NCI-H1092 treated with DMSO at 0.1 percent for 48 hours (cell line): ENCODE data around the gene KIF12.
"Not testable (repeated sequence)": the region's sequence is repeated elsewhere in the genome, so short reads cannot be mapped to it uniquely, and the experiment has no call there.

Source experiments
- DNase-seq: peaks from one replicate; lab custom pipeline; 2025; lab: John Stamatoyannopoulos, UW

The KIF12 gene

GRCh38 chr9:114084282-114085073, 14.6 kb downstream of the KIF12 start:
- no peak for DNase-seq

DNA sequence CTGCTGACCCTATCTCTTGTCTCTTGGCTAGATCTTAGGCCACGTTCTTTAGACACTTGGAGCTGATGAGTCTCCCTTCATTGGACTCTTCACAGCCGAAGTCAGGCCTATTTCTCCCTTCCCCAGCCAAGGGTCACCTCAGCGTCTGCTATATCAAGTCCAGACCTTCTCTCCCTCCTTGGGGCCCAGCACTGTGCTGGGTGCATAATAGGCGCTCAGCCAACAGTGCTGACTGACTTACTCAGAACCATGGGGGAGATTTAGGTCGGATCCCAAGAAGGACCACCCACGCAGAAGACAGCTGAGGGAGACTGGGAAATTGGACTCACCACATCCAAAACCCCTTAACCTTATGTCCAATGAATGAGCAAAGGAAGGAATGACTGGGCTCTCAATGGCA, 15.4 kb downstream of the KIF12 start:
- no peak for DNase-seq

GRCh38 chr9:114082763-114083412, 16.2 kb downstream of the KIF12 start:
- DNase-seq: not testable (repeated sequence)

- DNase-seq: peak; percentile 75
Observed at GRCh38 chr9:114082017-114082762, 16.9 kb downstream of the KIF12 start.

DNA sequence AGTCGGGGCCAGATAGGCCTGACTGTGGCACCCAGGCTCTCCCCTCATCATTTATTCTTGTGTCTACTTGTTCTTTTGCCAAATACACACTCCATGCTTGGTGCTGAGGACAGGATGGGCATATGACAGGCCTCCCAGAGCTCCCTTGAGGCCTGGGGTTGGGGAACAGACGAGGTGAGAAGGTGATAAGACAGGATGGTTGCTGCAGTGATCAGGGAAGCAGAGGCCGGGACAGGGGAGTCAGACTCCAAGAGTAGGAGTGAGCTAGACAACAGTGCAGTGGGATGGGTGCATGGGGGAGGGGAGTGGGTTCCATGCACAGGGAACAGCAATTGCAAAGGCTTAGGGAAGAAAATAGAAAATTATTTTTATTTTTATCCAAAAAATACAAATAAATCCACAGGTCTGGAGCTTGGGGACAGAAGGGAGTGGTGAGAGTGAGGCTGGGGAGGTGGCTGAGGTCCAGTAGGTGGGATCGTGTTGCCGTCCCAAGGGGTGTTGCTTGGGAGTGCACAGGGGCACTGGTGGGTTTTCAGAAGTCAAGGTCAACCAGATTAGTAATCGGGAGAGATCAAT, 17.6 kb downstream of the KIF12 start:
- DNase-seq: no peak

- DNase-seq: no peak
Observed at GRCh38 chr9:114080773-114081440, 18.2 kb downstream of the KIF12 start.

GRCh38 chr9:114080195-114080772, 18.8 kb downstream of the KIF12 start:
- DNase-seq: no peak

DNA sequence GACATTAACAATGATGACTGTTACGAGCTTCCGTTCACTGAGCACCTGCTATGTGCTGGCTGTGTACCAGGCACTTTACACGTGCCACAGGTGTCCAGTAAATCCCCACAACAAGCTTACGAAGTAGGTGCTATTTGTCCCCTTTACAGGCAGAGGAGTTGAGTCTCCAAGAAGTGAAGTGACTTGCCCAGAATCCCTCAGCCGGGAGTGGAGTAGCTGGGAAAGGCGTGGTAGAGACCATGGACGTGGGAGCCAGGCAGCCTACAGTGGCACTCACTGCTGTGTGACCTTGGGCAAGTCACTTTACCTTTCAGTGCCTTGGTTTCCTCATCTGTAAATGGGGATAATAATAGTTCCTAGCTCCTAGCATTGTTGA, 20.3 kb downstream of the KIF12 start:
- no peak for DNase-seq

DNA sequence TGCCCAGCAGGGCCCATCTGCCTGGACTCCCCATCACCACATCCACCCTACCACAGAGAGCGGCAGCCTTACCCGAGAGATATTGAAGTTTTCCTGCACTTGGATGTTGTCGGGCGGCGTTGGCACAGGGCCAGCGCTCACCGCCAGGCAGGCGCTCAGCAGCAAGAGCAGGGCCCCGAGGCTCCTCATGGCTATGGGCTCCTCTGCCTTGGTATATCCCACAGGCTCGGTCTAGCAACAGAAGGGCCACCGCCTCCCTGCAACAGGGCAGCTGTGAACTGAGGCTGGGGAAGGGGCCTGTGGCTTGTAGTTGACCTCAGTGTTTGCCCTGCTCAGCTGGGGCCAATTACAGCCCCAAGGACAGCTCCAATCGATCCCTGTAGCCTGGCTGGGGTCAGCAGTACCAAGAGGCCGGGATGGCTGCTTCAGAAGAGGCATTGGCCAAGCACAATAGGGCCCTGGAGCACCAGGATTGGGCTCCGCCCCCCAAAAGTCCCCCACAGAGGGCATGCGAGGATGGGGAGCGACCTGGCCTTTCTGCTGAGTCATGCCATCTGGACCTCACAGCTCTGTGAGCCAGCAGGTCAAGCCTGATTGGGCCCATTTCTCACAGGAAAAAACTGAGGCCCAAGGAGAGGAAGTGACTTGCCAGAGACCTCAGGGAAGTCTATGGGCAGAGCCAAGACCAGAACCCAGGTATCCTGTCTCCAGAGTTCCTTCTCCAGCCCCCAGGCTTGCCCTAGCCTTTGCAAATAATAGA, 20.9 kb downstream of the KIF12 start, which contains the start of gene AMBP:
AMBP (minus strand) TSS at position 280 of the 760 bp plus-strand sequence; CDS start at position 189, 91 bp downstream.
- no peak for DNase-seq

- DNase-seq: no peak
Observed at GRCh38 chr9:114077162-114077837, 21.8 kb downstream of the KIF12 start.

- DNase-seq: no peak
Observed at GRCh38 chr9:114076237-114077161, 22.6 kb downstream of the KIF12 start.

GRCh38 chr9:114075602-114076001, 23.5 kb downstream of the KIF12 start:
- DNase-seq: no peak

DNA sequence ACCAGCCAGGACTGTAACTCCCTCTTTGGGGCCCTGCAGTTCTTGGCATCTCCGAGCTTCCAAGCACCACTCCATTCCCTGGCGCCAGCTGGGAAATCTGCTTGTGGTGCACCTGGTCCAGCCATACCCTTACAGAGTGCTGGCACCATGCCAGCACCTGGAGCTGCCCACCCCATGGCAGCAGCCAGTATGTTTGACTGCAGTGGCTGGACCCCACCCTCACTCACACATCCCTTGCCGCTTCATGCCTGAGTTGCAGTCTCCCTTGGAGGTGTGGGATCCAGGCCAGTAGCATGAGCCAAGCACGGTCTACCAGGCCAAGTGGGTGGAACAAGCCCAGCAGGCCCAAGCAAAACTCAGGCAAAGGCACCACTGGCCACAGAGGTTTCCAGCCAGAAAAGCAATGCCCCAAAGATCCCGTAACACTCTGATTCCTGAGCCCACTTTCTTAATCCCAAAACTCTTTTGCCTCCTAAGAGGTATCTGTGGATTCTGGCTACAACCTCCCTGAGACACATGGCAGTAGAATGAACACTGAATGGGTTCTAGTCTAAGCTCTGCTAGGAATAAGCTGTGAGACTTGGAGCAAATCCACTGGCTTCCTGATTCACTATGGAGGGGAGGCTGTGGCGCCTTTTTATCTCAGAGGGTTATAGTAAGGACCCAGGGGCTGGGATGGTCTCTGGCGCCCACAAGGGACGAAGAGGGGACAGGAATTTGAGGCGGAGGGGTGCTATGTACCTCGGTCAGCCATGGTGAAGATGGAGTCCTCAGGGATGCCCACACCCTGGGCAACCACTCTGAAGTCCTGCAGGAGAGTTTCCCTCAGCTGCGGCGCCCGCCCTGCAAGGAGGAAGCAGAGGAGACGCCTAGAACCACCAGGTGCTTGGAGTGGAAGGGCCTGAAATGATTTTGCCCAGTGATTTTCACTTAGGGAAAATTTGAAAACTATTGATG, 26.6 kb downstream of the KIF12 start:
- peak; percentile 70 for DNase-seq

DNA sequence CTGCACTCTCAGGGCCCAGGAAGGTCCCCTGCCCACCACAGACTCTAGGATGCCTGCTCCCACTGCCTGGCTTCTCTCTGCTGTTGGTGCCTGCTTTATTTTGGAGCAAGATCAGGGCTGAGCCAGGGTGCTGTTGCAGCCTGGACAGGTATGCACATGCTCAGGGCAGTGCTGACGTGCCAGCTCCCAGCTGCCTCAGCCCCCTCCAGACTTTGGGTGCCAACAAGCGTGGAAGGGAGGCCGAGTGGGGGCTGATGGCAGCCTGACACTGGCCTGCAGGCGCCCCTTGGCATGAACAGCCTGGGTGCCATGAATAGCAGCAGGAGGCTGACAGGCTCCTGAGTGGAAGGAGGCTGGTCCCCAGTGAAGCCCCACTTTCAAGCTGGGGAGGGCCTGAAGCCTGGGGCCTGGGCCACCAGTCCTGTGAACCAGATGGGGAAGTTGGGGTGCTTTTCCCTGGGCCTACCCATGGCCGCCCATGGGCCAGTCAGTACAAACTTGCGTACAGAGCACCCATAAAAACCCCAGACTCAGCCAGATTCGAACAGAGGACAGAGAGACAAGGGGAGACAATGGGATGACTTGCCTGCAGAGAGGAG, 27.8 kb downstream of the KIF12 start:
- DNase-seq: no peak

- DNase-seq: no peak
Observed at GRCh38 chr9:114070188-114071103, 28.6 kb downstream of the KIF12 start.

GRCh38 chr9:114069476-114070187, 29.5 kb downstream of the KIF12 start:
- DNase-seq: no peak
